Head of caudate nucleus (tissue), 42 donors: Measurements from ENCODE around the gene TBL1XR1.
"Not testable (repeated sequence)": the region's sequence is repeated elsewhere in the genome, so short reads cannot be mapped to it uniquely, and the experiment has no call there.

Source experiments
- DNase-seq, 42 donors: peaks; one replicate each; pipeline versions ENCODE4 v3.0.0 to v3.0.0-alpha.2; 2020 to 2021; ENCODE audit warnings: mixed read lengths in 7 of 42
- intact Hi-C: fragments of 100-400 bp; cut with DNase I; formaldehyde crosslinking; loops from one replicate; pipeline ENCODE4 v1.15.0; 2022

The TBL1XR1 gene

DNA sequence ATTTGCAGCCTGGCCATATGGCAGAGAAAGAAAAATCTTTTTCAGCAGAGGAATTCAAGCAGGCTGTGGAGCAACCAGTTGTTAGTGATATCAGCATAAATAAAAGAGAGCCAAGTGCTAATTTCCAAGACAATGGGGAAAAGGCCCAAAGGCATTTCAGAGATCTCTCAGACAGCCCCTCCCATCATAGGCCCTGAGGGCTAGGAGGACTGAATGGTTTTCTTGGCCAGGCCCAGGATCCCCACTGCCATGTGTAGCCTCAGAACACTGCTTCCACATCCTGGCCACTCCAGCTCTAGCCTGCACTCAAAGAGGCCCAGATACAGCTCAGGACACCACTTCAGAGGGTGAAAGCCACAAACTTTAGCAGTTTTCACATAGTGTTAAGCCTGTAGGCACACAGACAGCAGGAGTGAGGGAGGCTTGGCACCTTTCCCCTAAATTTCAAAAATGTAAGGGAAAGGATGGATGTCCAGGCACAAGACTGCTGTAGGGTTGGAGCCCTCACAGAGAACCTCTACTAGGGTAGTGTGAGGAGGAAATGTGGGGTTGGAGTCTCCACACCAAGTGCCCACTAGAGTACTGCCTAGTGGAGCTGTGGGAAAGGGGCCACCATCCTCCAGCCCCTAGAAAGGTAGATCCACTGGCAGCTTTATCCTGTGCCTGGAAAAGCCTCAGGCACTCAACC, 191.4 kb downstream of the TBL1XR1 start:
- intact Hi-C loops: no loop called here
- no peak for DNase-seq

DNA sequence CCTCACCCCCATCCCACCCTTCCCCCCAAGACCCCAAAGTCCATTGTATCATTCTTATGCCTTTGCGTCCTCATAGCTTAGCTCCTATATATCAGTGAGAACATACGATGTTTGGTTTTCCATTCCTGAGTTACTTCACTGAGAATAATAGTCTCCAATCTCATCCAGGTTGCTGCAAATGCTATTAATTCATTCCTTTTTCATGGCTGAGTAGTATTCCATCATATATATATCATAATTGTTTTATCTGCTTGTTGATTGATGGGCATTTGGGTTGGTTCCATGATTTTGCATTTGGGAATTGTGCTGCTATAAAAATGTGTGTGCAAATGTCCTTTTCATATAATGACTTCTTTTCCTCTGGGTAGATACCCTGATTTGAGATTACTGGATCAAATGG, 197.1 kb downstream of the TBL1XR1 start:
- intact Hi-C loops, DNase-seq: not testable (repeated sequence)

DNA sequence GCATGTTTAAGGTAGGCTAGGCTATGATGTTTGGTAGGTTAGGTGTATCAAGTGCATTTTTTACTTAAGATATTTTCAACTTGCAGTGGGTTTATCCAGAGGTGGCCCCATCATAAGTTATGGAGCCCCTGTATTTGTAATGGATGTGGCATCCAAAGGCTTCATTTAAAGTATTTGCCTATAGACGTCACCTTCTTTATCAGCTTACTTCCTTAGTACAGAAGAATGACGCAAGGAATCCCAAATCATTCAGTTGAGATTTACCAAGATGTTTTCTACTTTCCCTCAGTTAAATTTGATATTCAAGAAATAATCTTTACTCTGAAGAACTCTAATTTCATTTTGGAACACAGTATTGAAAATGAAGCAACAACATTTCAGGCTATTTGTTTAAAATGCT, 201.3 kb downstream of the TBL1XR1 start:
- intact Hi-C loops: no loop called here
- DNase-seq: no peak

DNA sequence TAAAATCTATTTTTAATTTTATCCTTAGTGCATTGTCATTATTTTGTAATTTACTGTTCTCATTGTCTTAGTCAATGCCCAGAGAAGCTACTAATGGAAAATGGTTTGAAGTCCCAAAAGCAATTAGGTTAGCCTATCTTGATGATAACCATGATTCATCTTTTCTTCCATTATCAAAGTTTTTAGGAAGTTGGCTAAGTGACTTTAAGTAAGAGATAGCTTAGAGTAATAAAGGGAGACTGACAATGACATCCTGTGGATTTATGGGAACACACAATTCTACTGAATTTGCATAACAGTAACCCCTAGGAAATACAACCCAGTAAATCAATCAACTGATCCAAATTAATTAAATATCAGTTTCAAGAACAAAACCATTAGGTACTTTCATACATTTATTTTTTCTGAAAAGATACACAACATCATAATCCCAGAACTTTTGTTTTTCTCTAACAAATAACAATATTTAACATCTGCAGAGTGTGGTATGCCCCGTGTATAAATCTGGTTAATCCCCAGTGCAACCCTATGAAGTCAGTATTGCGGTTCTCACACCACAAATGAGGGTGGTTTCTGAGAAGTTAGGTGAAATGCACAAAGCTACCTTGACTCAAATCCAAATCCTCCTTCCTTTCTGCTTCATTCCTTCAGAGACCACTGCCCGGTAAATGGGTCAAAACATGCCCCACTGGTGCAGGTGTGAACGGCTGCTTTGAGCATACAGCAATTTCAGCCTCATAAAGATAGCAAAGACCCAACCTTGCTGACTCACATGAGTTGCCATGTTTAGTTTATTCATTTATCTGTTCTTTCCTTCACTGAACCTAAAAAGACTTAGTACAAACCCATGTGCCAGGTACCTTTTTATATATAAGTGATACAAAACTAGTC, 202.1 kb downstream of the TBL1XR1 start:
- intact Hi-C loops: no loop called here
- no peak for DNase-seq

DNA sequence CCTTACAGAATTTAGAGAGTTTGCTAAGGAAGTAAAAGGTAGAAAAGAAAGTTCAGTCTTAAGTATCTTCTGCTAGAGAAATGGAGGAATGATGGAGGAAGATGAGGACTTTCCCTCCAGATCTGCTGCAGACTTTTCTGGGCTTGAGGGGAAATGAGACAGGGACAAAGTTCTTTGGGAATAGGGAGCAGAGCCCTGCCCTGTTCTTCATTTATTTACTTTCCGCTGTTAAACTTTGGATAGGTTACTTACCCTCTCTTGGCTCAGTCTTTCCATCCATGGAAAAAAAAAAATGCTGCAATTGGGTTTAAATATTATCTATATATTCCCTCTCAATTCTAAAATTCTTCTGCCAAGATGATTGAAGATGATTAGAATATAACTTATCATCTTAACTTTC, 202.9 kb downstream of the TBL1XR1 start:
- no peak for DNase-seq
- intact Hi-C loops: no loop called here

DNA sequence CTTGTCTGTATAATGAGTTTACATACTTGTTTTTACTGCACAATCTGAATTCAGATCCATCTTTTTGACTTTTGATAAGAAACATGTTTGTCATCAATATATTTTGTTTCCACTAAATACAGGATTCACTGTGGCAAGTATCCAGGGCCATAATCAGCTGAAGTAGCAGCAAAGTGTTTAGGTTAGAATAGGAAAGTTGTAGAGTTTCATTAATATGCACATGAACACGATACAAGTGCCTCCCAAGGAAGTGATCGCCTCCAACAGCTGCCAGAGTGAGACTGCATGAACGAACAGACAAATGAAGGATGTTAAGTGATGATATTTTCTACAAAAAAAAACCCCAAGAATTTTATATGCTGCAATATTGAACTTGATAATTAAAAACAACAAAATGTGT, 204.3 kb downstream of the TBL1XR1 start:
- intact Hi-C loops: no loop called here
- DNase-seq: no peak

DNA sequence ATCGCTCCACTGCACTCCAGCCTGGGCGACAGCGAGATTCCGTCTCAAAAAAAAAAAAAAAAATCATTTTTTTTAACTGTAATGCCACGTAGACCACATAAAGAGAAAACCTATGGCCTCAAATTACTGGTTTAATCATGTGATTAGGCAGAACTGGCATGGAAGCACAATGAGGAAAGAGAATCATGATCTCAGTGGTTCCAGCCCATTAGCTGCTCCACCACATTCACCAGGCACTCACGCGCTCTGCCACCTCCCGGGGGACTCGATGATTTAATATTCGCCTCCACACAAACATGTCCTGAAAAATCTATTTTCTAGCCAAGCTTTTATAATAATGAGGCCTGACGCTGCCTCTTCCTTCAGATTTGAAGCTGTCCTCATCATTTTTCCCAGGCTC, 204.7 kb downstream of the TBL1XR1 start:
- DNase-seq: no peak
- intact Hi-C loops: no loop called here

DNA sequence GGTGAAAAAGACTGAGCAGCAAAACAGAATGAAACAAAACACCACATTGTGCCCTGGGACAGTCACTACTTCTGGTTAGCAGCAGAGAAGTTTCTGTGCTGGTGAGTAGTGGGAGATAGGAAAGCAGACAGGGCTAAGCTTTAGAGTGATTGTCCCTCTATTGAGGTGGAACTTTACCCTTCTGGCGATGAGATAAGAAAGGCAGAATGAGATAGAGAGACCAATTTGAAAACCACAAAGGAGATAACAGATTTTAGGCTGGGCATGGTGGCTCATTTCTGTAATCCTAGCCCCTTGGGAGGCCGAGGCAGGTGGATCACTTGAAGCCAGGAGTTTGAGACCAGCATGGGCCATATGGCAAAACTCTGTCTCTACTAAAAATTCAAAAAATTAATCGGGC, 208.5 kb downstream of the TBL1XR1 start:
- DNase-seq: no peak
- intact Hi-C loops: no loop called here

DNA sequence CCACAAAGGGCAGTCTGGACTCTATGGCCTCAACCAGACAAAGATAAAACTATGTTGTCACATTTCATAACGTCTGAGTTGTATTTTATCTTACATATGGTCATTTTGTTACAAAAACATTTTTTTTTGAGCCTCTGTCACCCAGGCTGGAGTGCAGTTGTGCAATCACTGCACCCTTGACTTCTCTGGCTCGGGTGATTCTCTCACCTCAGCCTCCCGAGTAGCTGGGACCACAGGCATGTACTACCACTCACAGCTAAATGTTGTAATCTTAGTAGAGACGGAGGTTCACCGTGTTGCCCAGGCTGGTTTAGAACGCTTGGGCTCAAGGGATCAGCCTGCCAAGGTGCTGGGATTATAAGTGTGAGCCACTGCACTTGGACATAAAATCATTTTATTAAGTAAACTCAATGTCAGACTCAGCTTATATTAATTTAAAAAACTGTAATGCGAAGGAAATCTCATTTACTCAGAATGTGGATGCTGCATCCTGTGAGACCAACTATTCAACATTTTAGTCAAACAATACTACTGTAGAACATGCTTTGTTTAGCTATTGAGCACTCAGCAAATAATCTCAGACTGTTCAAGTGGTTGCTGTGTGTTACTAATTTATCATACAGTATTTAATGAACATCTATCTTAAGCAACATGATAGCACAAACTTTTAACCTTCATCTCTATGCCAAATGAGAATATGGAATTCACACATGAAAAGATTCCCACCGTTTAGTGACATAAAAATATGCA, 209.2 kb downstream of the TBL1XR1 start:
- DNase-seq: no peak
- intact Hi-C loops: no loop called here

DNA sequence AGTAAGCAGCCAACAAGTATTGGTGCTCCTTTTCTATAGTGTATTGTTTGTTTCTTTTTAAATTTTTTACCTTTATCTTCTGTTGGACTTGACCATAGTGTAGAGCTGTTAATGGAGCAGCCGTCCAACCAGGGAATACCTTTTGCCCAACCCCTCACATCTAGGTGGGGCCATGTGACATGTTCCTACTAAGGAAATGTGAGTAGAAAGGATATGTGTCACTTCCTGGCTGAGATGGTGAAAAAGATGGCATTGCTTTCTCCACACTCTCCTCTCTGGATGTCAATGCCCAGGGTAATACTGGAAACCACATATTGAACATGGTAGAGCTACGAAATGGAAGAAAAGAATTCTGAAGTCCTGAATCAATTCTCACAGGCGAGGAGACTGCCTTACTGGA, 218.8 kb downstream of the TBL1XR1 start:
- intact Hi-C loops: no loop called here
- no peak for DNase-seq

DNA sequence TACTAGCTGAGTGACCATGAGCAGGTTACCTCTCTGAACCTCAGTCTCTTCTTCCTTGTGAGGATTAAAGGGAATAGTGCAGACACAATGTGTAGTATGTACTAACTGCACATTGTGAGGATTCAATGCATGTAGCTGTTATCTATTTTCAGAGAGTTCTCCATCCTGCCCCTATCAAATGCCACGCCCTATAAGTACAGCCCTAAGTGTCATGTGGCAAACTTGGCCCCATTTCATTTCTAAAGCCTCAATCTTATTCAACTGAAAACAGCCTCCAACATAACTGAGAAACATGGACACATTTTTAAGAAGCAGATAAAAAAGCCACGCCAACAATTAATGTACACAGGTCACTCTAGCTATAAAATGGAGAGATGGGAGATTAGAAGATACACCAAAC, 220.0 kb downstream of the TBL1XR1 start:
- no peak for DNase-seq
- intact Hi-C loops: no loop called here

DNA sequence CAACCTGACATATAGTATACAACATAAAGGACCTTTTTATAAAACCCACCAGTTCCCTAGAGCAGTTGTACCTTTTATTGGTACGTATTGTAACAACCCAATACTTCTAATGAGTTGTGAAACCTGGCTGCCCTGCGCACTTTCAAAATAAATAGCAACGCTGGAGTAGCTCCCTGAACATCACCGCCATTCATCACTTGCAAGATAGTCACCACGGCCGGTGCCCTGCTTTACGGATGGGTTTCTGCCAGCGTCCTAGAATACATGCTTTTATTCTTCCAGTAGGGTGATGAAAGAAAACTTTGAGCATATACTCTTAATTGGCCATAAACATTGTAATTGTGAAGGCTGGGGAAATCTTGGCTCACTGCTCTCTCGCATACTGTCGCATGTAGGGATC, 220.7 kb downstream of the TBL1XR1 start:
- intact Hi-C loops: no loop called here
- DNase-seq: no peak

DNA sequence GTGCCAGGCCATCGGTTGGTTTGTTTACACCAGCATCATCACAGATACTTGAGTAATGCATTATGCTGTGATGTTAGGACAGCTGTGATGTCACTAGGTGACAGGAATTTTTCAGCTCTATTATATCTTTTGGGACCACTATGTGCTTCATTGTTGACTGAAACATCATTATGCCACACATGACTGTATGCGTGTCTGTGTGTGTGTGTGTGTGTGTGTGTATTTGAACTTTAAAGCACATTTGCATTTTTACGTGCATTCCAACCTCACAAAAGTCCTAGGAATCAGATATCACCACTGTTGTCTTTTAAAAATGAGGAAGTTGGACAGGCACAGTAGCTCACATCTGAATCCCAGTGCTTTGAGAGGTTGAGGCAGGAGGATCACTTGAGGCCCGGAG, 223.0 kb downstream of the TBL1XR1 start:
- DNase-seq: no peak
- intact Hi-C loops: no loop called here

DNA sequence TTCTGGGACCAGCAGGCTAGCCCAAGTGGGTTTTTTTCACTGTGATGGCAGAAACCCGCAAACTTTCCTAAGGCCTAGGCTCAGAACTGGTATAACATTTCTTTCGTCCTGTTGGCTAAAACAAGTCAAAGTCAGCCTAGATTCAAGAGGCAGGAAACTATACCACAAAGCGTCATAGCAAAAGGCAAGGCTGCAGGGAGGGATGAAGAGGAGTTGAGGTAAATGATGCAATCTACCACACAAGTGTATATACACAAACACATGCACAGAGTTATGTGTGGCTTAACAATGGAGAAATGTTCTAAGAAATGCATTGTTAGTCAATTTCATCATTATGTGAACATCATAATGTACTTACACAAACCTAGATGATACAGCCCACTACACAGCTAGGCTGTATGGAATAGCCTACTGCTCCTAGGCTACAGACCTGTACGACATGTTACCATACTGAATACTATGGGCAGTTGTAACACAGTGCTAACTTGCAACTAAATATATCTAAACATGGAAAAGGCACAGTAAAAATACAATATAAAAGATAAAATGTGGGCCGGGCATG, 225.6 kb downstream of the TBL1XR1 start:
- intact Hi-C loops: no loop called here
- DNase-seq: no peak

DNA sequence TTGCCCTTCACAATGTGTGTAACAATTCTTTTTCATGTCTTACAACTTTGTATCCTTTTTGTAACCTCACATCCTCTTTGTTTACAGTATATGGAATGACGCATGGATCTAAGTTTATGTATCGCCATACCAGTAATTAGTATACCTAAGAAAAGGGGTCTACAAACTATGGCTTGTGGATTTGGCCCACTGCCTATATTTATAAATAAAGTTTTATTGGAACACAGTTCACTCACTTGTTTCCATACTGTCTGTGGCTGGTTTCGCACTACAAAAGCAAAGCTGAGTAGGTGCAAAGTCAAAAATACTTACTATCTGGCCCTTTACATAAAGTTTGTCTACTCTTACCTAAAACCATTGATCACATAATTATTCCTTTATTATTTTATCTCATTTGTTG, 226.5 kb downstream of the TBL1XR1 start:
- intact Hi-C loops: no loop called here
- no peak for DNase-seq

DNA sequence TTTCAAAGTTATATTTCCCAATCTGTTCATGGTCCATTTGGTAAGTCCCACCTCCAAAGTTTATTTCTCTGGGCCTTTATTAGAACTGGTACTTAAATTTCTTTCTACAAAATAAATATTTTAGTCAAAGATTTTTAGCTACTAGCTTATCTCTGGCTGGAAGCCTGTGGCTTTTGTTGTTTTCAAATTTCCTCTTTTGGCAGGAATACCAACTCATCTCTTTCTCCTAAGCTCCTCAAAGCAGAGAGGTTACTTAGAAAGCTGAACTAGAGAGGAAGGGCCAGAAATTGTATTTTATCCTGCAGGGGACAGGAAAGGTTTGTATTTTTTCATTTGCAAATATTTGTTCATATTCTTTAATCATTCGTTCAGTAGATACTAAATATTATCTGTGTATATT, 227.8 kb downstream of the TBL1XR1 start:
- DNase-seq: no peak
- intact Hi-C loops: no loop called here
